HG02840 (cell line): ENCODE data around the gene C12orf54.
"Not testable (repeated sequence)": the region's sequence is repeated elsewhere in the genome, so short reads cannot be mapped to it uniquely, and the experiment has no call there.

Source experiments
- ATAC-seq: cut with Tn5 transposase; IDR thresholded peaks from one replicate; pipeline ENCODE4 v1.9.1; 2021; ENCODE audit warnings: mild to moderate bottlenecking, moderate library complexity, moderate number of reproducible peaks; ENCODE audit not compliant: unreplicated experiment, low FRiP score

C12orf54 gene

DNA sequence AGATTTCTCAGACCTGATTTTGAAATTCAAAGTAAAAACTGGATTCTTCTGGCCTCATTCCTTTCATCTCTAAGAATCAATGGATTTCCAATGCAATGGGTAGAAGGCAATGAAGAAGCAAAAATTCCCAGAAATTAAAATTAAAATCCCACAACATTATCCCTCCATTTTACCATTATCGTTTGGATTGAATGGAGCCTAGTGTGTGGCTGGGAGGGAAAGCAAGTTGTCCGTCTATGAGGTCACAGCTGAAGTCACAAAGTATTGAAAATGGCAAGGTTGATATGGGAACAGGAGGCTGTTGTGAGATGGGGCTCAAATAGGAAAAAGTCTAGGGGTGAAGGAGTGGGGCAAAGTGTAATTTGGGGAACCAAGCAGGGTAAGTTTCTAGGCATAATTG is at the start of gene C12orf54:
Gene C12orf54 (plus strand): TSS at position 301 of the 400 bp plus-strand sequence. CDS start 799 bp downstream, outside the sequence.
- no peak for ATAC-seq

DNA sequence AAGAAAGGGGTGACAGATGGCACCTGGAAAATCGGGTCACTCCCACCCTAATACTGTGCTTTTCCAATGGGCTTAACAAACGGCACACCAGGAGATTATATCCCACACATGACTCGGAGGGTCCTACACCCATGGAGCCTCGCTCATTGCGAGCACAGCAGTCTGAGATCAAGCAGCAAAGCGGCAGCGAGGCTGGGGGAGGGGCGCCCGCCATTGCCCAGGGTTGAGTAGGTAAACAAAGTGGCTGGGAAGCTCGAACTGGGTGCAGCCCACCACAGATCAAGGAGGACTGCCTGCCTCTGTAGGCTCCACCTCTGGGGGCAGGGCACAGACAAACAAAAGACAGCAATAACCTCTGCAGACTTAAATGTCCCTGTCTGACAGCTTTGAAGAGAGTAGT is 48.3 kb upstream of the C12orf54 start:
- ATAC-seq: not testable (repeated sequence)

DNA sequence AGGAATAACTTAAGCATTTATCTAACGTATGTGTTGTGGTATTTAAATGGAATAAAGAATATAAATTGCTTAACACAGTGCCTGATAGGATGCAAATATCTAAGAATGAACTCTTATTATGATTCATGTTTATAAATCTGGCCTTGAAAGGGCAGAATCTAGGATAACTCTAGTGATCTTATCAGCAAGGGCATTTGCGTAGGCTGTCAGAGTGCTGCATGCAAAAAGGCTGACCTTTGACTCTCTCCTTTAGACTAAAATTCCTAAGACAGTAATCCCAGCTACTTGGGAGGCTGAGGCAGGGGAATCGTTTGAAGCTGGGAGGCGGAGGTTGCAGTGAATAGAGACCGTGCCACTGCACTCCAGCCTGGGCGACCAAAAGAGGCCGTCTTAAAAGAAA is 41.2 kb upstream of the C12orf54 start:
- ATAC-seq: no peak

DNA sequence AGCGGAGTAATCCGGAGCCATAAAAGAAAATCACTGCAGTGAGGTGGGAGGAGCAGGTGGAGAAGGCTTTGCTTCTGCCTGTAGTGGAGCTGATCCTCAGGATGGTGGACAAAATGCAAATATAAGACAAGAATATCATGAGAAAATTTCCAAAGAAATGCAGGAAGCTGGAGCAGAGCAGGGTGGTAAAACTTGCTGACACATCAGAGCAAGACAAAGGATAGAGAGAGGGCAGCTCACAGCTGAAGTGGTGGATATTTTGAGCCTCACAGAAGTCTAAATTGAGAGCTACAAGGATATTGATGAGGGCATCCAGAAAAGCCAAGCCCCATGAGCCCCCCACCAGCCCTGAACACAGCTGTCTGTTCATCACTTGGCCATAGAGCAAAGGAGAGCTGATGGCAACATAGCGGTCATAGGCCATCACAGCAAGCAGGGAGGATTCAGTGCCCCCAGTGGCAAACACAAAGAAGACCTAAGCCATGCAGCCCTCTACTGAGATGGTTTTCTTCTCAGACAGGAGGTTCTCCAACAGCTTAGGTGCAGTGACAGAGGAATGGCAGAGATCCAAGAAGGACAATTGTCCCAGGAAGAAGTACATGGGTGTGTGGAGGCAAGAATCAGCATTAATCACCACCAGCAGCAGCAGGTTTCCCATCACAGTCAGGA is 40.0 kb upstream of the C12orf54 start:
- ATAC-seq: no peak

DNA sequence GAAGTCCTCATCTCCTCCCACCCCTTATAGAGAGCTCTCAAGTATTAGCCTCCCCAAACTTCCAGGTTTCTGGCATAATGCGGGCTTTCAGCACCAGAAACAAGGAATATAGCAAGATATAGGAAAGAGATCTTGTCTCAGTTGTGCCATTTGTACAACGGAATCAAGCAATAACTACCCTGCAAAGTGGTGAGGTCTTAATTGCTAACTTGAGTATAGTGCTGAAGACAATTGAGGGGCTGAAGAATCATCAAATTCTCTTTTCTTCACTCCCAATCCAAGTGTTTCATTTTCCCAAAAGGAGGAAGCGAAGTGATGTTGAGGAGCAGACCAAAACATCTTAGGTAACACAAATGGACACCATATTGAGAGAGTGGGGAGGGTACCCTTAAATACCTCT is 36.8 kb upstream of the C12orf54 start:
- no peak for ATAC-seq

DNA sequence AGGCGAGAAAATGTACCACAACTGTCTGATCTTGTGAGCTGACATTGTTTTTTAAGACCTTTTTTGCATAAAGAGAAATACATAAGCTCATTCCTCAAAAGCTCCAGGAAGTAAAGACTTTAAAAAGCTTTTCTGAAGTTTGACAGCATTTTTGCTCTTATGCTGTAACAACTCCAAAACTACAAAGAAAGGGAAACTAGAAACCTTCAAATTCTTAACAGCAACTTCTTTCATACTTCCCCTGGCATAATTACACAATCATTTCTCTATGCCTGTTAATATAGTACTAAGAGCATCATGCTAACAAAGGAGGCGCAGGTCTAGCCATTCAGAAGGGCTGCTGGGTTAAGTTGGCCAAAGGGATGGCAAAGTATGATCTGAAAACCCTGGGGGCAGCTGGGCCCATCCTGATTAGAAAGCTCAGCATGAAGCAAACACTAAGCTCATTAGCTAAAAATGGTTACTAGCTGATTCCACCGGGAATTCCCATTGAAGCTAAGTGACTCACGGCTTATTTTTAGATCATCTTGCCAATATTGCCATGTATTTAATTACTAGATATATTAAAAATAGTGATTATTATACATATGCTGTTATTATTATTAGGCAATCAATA is 36.0 kb upstream of the C12orf54 start:
- no peak for ATAC-seq

DNA sequence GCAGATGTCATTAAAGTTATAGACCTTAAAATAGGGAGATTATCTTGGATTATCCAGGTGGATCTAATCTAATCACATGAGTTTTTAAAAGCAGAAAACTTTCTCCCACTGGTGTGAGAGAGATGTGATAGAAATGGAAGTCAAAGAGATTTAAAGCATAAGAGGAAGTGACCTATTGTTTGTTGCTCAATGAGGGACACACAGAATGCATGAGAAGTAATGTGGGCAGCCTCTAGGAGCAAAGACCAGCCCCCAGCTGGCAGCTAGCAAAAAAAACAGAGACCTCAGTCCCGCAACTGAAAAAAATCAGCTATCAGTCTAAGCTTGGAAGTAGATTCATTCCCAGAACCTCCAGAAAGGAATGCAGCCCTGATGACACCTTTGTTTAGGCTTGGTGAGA is 34.5 kb upstream of the C12orf54 start:
- ATAC-seq: no peak

DNA sequence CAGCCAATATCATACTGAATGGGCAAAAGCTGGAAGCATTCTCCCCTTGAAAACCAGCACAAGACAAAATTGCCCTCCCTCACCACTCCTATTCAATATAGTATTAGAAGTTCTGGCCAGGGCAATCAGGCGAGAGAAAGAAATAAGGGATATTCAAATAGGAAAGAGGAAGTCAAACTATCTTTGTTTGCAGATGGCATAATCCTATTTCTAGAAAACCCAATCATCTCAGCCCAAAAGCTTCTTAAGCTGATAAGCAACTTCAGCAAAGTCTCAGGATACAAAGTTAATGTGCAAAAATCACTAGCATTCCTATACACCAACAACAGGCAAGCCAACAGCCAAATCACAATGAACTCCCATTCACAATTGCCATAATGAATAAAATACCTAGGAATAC is 30.9 kb upstream of the C12orf54 start:
- no peak for ATAC-seq

DNA sequence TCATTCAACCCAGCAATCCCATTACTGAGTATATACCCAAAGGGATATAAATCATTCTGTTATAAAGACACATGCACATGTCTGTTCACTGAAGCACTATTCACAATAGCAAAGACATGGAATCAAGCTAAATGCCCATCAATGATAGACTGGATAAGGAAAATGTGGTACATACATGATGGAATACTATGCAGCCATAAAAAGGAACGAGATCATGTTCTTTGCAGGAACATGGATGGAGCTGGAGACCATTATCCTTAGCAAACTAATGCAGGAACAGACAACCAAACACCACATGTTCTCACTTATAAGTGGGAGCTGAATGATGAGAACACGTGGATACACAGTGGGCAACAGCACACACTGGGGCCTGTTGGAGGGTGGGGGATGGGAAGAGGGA is 29.3 kb upstream of the C12orf54 start:
- ATAC-seq: not testable (repeated sequence)

DNA sequence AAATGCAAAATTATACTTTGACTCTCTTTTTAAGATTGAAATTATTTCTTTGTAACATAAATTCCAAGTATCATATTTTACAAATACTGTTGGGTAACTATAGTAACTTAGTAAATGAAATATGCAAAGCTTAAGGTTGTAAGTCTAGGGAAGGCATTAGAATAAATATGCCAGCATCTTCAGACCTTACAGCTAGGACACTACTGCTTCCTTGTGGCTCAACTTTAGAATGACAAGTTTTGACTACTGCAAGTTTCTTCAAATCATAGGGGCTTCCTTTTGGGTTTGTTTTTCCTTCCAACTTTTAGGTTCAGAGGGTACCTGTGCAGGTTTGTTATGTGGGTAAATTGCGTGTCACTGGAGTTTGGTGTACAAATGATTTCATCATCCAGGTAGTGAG is 27.6 kb upstream of the C12orf54 start:
- no peak for ATAC-seq

DNA sequence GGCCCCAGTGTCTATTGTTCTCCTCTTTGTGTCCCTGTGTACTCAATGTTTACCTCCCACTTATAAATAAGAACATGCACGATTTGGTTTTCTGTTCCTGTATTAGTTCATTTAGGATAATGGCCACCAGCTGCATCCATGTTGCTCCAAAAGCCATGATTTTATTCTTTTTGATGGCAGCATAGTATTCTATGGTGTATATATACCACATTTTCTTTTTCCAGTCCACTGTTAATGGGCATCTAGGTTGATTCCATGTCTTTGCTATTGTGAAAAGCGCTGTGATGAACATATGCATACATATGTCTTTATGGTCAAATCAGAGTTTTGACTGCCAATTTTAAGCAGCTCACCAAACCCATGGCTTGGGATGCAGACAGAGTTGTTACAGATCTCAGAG is 27.2 kb upstream of the C12orf54 start:
- ATAC-seq: no peak

DNA sequence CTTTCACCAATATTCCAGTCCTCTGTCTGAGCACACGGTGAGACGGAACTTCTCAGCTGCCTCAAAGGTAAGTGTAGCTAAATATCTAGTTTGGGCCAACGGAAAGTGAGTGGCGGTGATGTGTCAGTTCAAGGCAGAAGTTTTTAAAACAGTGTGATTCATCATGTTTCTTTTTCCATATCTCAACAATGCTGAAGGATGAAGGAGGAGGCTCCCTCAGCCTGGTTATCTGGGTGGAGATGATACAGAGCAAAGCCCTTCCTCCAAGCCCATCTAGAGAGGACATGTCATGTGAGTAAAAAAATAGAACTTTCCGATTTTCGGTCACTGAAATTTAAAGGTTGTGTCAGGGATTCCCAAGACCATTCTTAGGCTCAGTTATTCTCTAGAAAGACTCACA is 23.0 kb upstream of the C12orf54 start:
- no peak for ATAC-seq

DNA sequence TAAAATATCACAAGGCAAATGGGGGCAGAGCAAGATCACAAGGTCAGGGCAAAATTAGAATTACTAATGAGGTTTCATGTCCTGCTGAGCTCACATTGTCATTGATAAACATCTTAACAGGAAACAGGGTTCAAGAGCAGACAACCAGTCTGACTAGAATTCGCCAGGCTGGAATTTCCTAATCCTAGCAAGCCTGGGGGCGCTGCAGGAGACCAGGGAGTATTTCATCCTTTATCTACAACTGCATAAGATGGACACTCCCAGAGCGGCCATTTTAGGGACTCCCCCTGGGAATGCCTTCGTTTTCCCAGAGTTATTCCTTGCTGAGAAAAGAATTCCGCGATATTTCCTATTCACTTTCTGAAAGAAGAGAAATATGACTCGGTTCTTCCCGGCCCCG is 13.3 kb upstream of the C12orf54 start:
- ATAC-seq: not testable (repeated sequence)

DNA sequence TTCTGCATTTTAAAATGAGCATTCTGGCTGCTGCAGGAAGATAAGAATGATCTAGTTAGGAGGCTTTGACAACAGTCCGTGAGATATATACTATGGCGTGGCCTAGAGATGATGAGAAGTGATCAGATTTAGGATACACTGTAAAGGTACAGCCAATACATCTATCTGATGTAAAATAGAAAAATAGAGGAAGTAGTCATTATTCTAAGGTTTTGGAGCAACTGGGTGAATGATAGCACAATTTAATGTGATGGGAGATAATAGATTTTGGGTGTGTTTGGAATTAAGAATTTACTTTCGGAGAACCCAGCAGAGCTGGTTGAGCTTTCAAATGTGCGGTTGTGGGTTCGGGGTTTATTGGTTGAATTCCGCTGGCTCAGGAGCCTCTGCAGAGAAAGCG is 10.0 kb upstream of the C12orf54 start, which contains the start of gene ANP32D:
Gene ANP32D (plus strand): TSS at position 301 of the 400 bp plus-strand sequence. CDS start 106 bp downstream, outside the sequence.
- ATAC-seq: no peak

DNA sequence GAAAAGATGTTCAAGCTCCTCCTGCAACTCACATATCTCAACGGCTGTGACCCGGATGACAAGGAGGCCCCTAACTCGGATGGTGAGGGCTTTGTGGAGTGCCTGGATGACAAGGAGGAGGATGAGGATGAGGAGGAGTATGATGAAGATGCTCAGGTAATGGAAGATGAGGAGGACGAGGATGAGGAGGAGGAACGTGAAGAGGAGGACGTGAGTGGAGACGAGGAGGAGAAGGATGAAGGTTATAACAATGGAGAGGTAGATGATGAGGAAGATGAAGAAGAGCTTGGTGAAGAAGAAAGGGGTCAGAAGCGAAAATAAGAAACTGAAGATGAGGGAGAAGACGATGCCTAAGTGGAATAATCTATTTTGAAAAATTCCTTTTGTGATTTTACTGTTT is 9.2 kb upstream of the C12orf54 start:
- no peak for ATAC-seq

DNA sequence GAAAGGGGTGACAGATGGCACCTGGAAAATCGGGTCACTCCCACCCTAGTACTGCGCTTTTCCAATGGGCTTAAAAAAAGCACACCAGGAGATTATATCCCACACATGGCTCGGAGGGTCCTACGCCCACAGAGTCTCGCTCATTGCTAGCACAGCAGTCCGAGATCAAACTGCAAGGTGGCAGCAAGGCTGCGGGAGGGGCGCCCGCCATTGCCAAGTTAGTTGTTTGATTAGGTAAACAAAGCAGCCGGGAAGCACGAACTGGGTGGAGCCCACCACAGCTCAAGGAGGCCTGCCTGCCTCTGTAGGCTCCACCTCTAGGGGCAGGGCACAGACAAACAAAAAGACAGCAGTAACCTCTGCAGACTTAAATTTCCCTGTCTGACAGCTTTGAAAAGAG is 7.8 kb upstream of the C12orf54 start:
- not testable (repeated sequence) for ATAC-seq

DNA sequence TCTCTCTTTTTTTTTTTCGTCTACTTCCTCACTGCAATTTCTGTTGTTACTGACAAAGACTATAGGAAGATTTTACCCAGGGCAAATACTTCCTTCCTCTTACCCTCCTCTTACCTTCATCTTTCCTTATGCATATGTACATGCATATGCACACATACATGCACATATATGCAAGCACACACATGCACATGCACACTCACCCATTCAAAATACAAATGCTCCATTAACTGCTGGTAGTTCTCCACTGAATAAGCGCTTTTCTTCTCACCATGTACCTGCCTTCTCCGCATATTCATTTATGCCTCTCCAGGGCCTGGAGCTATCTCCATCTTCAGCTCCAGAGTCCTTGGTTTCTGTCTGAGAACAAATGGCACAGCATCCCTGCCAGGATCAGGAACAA is 632 bp downstream of the C12orf54 start:
- no peak for ATAC-seq

DNA sequence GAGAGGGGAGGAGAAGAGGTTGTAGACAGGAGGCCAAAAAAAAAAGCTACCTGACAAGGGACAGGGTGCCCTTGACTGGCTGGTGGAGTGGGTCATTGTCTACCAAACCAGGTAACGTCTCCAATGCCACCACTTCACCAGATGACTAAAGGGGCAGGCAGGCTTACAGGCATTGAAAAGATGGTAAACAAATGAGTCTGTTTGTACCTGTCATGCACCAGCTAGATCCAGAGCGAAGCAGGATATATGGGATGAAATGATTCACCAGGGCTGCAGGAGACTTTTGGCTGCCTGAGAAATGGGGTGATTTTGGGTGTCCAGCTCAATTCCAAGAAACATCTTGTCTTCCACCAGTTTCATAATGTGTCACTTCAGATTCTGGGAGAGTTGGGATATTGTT is 4.0 kb downstream of the C12orf54 start:
- no peak for ATAC-seq

DNA sequence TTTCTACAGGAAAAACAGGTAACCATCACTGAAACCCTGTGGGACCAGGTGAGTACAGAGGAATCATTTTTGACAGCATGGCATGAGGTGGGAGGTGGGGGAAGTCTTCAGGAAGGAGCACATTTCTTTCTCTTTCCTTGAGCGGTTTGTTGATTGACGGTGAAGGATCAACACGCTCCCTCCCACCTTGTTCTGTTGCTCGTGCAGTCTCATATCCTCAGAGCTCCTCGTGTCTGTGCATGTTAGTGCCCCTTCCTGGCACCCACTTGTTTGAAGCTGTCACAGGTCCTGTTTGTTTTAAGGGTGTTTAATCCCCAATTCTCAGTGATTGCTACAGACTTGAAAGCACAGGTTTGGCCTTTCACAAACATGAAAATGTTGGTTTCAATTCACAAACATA is 4.4 kb downstream of the C12orf54 start:
- ATAC-seq: no peak

DNA sequence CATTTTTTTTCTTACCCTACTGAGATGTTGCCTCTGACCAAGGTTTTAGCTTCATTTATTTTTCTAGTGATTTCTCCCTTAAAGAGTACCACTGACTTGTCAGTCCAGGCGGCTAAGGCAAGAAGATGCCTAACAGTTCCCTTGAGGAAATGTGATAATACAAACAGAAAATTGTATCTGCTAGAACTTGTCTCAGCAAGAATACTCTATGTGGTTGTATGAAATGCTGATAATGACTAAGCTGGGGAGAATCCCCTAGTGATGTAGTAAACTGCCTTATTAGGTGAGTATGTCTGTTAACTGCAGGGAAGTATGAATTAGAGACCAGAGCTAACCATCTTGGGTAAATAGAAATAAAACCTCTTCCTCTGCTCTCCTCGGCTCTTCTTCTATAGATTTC is 6.7 kb downstream of the C12orf54 start:
- ATAC-seq: peak; percentile 83

DNA sequence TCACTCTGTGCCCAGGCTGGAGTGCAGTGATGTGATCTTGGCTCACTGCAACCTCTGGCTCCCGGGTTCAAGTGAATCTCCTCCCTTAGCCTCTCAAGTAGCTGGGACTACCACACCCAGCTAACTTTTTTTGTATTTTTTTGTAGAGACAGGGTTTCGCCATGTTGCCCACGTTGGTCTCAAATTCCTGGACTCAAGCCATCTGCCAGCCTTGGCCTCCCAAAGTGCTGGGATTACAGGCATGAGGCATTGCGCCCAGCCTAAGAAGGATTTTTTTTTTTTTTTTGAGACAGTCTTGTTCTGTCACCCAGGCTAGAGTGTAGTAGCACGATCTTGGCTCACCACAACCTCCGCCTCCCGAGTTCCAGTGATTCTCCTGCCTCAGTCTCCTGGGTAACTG is 7.2 kb downstream of the C12orf54 start:
- ATAC-seq: not testable (repeated sequence)

DNA sequence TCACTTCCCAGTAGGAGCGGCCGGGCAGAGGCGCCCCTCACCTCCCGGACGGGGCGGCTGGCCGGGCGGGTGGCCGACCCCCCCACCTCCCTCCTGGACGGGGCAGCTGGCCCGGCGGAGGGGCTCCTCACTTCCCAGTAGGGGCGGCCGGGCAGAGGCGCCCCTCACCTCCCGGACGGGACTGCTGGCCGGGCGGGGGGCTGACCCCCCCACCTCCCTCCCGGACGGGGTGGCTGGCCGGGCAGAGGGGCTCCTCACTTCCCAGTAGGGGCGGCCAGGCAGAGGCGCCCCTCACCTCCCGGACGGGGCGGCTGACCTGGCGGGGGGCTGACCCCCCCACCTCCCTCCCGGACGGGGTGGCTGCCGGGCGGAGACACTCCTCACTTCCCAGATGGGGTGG is 18.0 kb downstream of the C12orf54 start:
- not testable (repeated sequence) for ATAC-seq
